DND-41 (cell line): ENCODE data around the gene PPP2R5E.

Experiments
- ATAC-seq: fragments of 200-7000 bp; cut with Tn5 transposase; 3 replicates; pipeline ENCODE4 v1.9.1; 2021; ENCODE audit warnings: low read depth; ENCODE audit not compliant: insufficient read depth
- DNase-seq: peaks from one replicate; pipeline ENCODE4 v3.0.0-alpha.2; 2020
- H2AFZ ChIP-seq: 2 replicates; pipeline ENCODE4 v1.6.0; 2012; ENCODE audit warnings: low read depth, low read length
- H3K27ac ChIP-seq: 2 replicates; pipeline ENCODE4 v1.5.1; 2012; ENCODE audit warnings: low read length, inconsistent platforms
- H3K27me3 ChIP-seq: fragments of 200-600 bp; sonication (generic); 2 replicates; pipeline ENCODE4 v1.6.0; 2012; ENCODE audit warnings: low read length, mild to moderate bottlenecking, inconsistent platforms; ENCODE audit not compliant: insufficient read depth, poor library complexity
- H3K36me3 ChIP-seq: 2 replicates; pipeline ENCODE4 v1.5.1; 2012; ENCODE audit warnings: low read length, inconsistent platforms; ENCODE audit not compliant: insufficient read depth
- H3K4me1 ChIP-seq: 2 replicates; pipeline ENCODE4 v1.5.1; 2012; ENCODE audit warnings: mild to moderate bottlenecking, low read length; ENCODE audit not compliant: insufficient read depth
- H3K4me2 ChIP-seq: 2 replicates; pipeline ENCODE4 v1.6.0; 2012; ENCODE audit warnings: mild to moderate bottlenecking, moderate library complexity, low read length, inconsistent platforms; ENCODE audit not compliant: insufficient read depth
- H3K4me3 ChIP-seq, 2 experiments: fragments of 200-600 bp in 1 of 2; shearing (Covaris generic) in 1 of 2; 2 replicates each; pipeline ENCODE4 v1.5.1; 2012 to 2016; ENCODE audit warnings: inconsistent platforms in 2 of 2, low read length in 2 of 2, mild to moderate bottlenecking in 2 of 2, low read depth in 1 of 2, moderate library complexity in 1 of 2
- H3K79me2 ChIP-seq: 2 replicates; pipeline ENCODE4 v1.6.0; 2012; ENCODE audit warnings: low read length, inconsistent platforms; ENCODE audit not compliant: insufficient read depth
- H3K9ac ChIP-seq: 2 replicates; pipeline ENCODE4 v1.6.0; 2012; ENCODE audit warnings: low read depth, mild to moderate bottlenecking, inconsistent platforms, low read length, moderate library complexity
- H3K9me3 ChIP-seq: 2 replicates; pipeline ENCODE4 v1.5.1; 2012; ENCODE audit warnings: low read length, moderate library complexity, mild to moderate bottlenecking, inconsistent platforms; ENCODE audit not compliant: insufficient read depth, severe bottlenecking
- H4K20me1 ChIP-seq: 2 replicates; pipeline ENCODE4 v1.6.0; 2012; ENCODE audit warnings: low read length; ENCODE audit not compliant: insufficient read depth
- EZH2 ChIP-seq: IDR thresholded peaks from 3 replicates; pipeline ENCODE4 v1.6.1; 2012; ENCODE audit warnings: borderline replicate concordance, low read depth, mild to moderate bottlenecking, moderate library complexity, low read length, inconsistent platforms; ENCODE audit not compliant: severe bottlenecking
- TF ChIP-seq, protein P1 (sequence below): IDR thresholded peaks from 2 replicates; pipeline ENCODE4 v1.5.1; 2012; ENCODE audit warnings: borderline replicate concordance, low read length, moderate library complexity, mild to moderate bottlenecking; ENCODE audit not compliant: poor library complexity, severe bottlenecking; ENCODE audit errors: extremely low read depth

The PPP2R5E gene

DNA sequence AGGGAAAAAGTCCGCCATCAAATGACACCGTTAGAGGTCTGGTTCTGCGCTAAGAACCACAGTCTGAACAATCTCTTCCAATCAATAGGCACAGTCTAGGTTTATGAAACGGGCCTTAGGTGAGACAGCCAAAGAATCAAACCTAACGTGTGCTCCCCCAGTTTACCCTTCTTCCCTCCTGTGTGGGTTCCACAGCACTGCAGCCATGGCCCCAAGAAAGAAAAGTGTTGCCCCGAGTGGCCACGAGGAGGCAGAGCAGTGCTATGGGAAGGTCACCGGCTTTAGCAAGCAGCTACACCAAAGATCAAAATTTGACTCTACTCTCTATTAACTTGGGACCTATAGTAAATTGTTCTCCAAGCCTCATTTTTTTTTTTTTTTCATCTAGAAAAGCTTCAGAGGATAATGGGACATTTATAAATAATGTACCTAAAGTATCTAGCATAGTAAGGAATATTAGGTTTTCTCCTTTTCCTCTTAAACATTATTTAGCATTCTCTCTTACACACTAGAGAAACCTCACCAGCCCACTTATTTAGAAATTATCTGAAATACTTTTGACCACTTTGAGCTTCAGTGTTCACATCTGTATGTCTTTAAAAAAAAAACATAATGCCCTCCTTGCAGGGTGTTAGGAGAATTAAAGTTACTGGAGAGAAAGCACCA is 154.3 kb downstream of the PPP2R5E start:
- Histone ChIP-seq H4K20me1 (no peaks in the 10 kb centered on the region), H3K4me3 (no peak overlapping the region), H3K9me3 (no peaks in the 10 kb centered on the region), H3K4me1 (no peaks in the 10 kb centered on the region), H3K79me2 (no peaks in the 10 kb centered on the region), H3K27me3 (no peaks in the 10 kb centered on the region), H2AFZ (no peak overlapping the region), H3K27ac (no peak overlapping the region), H3K36me3 (peaks cover 73% of the 10 kb centered on the region), H3K4me2 (no peak overlapping the region), H3K9ac (no peak overlapping the region)
- DNase-seq (peak; percentile 58), ATAC-seq (peak; percentile 82)
- TF ChIP-seq, protein P1, sequence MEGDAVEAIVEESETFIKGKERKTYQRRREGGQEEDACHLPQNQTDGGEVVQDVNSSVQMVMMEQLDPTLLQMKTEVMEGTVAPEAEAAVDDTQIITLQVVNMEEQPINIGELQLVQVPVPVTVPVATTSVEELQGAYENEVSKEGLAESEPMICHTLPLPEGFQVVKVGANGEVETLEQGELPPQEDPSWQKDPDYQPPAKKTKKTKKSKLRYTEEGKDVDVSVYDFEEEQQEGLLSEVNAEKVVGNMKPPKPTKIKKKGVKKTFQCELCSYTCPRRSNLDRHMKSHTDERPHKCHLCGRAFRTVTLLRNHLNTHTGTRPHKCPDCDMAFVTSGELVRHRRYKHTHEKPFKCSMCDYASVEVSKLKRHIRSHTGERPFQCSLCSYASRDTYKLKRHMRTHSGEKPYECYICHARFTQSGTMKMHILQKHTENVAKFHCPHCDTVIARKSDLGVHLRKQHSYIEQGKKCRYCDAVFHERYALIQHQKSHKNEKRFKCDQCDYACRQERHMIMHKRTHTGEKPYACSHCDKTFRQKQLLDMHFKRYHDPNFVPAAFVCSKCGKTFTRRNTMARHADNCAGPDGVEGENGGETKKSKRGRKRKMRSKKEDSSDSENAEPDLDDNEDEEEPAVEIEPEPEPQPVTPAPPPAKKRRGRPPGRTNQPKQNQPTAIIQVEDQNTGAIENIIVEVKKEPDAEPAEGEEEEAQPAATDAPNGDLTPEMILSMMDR, result peak; percentile 76
- TF ChIP-seq EZH2, result no peak

DNA sequence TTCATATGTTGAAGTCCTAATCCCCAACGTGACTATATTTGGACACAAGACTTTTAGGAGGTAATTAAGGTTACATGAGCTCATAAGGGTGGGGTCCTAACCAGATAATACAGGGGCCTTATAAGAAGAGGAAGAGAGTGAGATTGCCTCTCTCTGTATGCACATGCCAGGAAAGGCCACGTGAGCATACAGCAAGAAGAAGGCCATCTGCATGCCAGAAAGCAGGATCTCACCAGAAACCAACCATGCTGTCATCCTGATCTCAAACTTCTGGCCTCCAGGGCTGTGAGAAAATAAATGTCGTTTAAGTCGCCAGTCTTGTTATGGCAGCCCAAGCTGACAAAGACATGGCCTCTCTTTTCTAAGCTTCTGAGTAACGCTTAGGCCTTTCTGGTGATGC is 155.5 kb downstream of the PPP2R5E start:
- no peak overlapping the region for H2AFZ ChIP-seq
- H3K79me2 ChIP-seq, result no peaks in the 10 kb centered on the region
- ATAC-seq (no peak), DNase-seq (no peak)
- no peaks in the 10 kb centered on the region for H3K4me1 ChIP-seq
- H3K4me3 ChIP-seq, result no peak overlapping the region
- H3K27ac ChIP-seq, result no peak overlapping the region
- no peak overlapping the region for H3K4me2 ChIP-seq
- no peaks in the 10 kb centered on the region for H3K9me3 ChIP-seq
- TF ChIP-seq, protein P1, result no peak
- TF ChIP-seq EZH2, result no peak
- no peaks in the 10 kb centered on the region for H3K27me3 ChIP-seq
- no peaks in the 10 kb centered on the region for H4K20me1 ChIP-seq
- H3K36me3 ChIP-seq, result peaks cover 77% of the 10 kb centered on the region
- no peak overlapping the region for H3K9ac ChIP-seq

DNA sequence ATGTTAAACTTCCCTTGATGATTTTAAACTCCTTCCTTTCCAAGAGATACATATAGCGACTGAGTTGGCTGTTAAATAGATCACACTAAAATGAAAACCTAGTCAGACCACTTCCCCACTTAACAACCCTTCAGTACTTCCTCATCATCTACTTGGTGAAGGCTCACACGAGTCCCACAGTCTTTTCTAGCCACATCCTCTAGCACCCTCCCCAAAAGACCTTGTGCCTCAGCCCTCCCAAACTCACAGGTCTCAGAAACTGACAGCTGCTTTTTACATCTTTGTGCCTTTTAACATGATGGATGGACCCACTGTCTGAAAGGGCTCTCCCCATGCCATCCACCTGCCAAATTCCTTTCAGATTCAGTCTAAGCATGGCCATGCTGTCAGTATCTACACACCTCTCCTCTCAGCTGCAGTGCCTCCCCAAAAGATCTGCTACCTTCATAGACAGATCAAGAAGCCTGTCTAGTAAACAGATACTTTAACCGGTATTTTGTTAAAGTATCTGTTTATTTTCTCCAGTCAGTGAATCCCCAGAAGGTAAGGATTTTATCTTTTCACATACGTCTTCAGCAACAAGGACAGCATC is 159.3 kb downstream of the PPP2R5E start:
- Histone ChIP-seq H2AFZ (no peak overlapping the region), H3K36me3 (peaks cover 70% of the 10 kb centered on the region), H3K9ac (no peak overlapping the region), H4K20me1 (no peaks in the 10 kb centered on the region), H3K9me3 (no peaks in the 10 kb centered on the region), H3K79me2 (no peaks in the 10 kb centered on the region), H3K4me2 (no peak overlapping the region), H3K27me3 (no peaks in the 10 kb centered on the region), H3K27ac (no peak overlapping the region), H3K4me1 (no peaks in the 10 kb centered on the region), H3K4me3 (no peak overlapping the region)
- ATAC-seq, result peak; percentile 86
- peak; percentile 31 for DNase-seq
- TF ChIP-seq, protein P1, result no peak
- no peak for TF ChIP-seq EZH2
